ENCODE data around the gene TECR.

TECR gene

GRCh38 chr19:14494411-14494810 lies 35.0 kb upstream of the TECR start:
- no peak for TF ChIP-seq ZFX (IDR thresholded peaks at IDR 0.05)
- no peak for TF ChIP-seq CTCF (conservative IDR thresholded peaks at IDR 0.05)
- H3K27ac ChIP-seq = peak overlapping the region; percentile 77

- H3K27ac ChIP-seq = peak overlapping the region; percentile 77
Measured at GRCh38 chr19:14494910-14495671, 34.3 kb upstream of the TECR start.

GRCh38 chr19:14495672-14496028 lies 33.7 kb upstream of the TECR start:
- H3K27ac ChIP-seq = peak overlapping the region; percentile 77
- TF ChIP-seq CTCF (conservative IDR thresholded peaks at IDR 0.05) (no peak), ZFX (IDR thresholded peaks at IDR 0.05) (peak; percentile 58; the same call in 1 of the 2 replicates)

More at GRCh38 chr19:14494910-14495671, 34.3 kb upstream of the TECR start:
- TF ChIP-seq CTCF (conservative IDR thresholded peaks at IDR 0.05) = no peak
- no peak for TF ChIP-seq ZFX (IDR thresholded peaks at IDR 0.05)

GRCh38 chr19:14496029-14496833 lies 33.2 kb upstream of the TECR start, which contains the start of gene GIPC1:
Gene GIPC1, minus strand, starts transcription at chr19:14496127. Its CDS starts 13,151 bp downstream, at chr19:14482976.
- H3K27ac ChIP-seq = peak within 1 kb of the TSS; percentile 77
- TF ChIP-seq ZFX (IDR thresholded peaks at IDR 0.05) = 0 out of 2 replicates have a peak, but pooled peaks have one; percentile 3
- no peak for TF ChIP-seq CTCF (conservative IDR thresholded peaks at IDR 0.05)

- peak overlapping the region; percentile 77 for H3K27ac ChIP-seq
Measured at GRCh38 chr19:14496834-14497227, 32.6 kb upstream of the TECR start.

GRCh38 chr19:14497228-14497921 lies 32.0 kb upstream of the TECR start:
- H3K27ac ChIP-seq = peak overlapping the region; percentile 77
- TF ChIP-seq CTCF (conservative IDR thresholded peaks at IDR 0.05) (no peak), ZFX (IDR thresholded peaks at IDR 0.05) (no peak)

More at GRCh38 chr19:14496834-14497227, 32.6 kb upstream of the TECR start:
- TF ChIP-seq ZFX (IDR thresholded peaks at IDR 0.05) (no peak), CTCF (conservative IDR thresholded peaks at IDR 0.05) (no peak)
